ENCODE measurements around the gene BTG2.
"Not testable (repeated sequence)": the region's sequence is repeated elsewhere in the genome, so short reads cannot be mapped to it uniquely, and the experiment has no call there.

BTG2 gene

DNA sequence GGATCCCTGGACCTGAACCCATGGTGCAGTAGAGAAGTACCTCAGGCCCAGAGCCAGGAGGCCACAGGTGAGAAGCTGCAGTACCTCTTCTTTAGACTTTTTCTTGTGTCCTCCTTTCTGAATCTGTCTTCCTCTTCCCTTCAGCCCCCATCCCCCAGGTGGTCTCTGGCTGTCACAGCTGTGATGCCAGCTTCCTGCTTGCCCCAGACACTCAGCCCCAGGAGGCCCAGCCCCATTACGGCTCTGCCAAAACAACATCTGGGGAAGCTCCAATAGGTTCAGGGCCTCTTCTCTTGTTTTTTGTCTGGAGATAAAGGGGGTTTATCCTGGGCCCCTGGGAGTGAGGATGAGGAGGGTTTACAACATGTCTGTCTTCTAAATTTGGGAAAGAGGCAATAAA is 9.5 kb upstream of the BTG2 start:
- no peak for DNase-seq (ENCODE audit: low read depth)

DNA sequence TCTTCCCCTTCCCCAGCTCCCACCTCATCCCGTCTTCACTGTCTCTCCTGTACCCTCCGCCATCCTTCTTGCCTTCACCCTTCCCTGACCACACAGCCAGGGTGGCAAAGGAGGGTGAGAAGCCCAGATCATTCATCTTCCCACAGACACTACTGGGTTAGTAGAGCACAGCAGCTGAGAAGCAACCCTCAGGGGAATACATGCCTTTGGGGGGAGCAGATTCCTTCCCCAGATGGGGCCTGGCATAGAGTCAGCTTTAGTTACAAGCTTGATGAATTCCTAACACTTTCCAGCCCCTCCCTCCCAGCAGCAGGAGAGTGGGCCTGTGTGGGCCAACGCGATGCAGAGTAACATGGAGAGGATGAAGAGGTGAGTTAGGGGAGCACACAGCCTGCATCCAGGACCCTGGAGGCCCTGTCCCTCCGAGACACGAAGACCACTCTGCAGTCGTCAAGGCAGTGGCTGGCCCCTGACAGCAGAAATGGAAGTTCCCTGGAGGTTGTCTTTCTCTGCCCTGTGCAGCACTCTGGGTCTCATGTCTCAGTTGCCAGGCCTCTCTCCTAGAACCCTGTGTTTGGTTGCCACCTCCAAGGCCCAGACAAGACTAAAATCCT is 8.8 kb upstream of the BTG2 start:
- no peak for DNase-seq (ENCODE audit: low read depth)

DNA sequence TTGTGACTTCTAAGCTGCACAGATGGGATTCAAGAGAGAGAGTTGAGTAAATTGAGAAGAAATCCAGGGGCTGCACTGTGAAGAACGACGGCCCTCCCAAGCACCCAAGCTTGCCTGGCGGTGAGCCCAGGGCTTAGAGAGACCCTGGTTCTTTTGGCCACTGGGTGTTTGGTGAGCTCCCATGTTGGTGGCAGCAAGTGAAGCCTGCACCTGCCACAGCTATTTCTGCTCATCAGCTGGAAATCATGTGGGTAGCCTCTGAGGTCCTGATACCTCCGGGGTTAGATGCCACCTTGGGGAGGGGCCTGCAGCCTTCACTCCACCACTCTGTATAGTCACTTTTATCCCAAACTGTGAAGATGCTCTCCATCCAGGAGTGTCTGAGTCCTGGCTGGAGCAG is 6.2 kb upstream of the BTG2 start:
- no peak for DNase-seq (ENCODE audit: low read depth)

DNA sequence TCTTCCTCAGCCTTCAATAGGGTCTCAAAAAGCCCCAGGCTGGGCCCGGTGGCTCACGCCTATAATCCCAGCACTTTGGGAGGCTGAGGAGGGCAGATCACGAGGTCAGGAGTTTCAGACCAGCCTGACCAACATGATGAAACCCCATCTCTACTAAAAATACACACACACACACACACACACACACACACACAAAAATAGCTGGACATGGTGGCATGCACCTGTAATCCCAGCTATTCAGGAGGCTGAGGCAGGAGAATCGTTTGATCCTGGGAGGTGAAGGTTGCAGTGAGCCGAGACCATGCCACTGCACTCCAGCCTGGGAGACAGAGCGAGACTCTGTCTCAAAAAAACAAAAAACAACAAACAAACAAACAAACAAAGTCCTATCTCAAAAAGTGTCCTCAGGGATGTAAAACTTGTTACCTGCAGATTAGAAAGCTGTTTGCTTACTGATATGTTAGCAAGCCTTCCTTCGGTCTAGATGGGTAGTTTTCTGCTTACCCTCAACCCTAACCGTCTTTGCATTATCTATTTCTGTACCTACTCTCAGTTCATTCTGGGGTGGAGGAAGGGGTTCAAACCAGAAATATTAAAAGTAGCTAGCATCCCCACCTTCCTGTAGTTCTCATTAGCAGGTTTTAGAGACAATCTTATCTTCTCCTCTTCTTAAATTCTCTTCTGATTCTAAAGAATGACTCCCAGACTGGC is 5.4 kb upstream of the BTG2 start:
- DNase-seq (ENCODE audit: low read depth), result not testable (repeated sequence)

GRCh38 chr1:203300441-203301330 is 4.6 kb upstream of the BTG2 start:
- no peak for DNase-seq (ENCODE audit: low read depth)

DNA sequence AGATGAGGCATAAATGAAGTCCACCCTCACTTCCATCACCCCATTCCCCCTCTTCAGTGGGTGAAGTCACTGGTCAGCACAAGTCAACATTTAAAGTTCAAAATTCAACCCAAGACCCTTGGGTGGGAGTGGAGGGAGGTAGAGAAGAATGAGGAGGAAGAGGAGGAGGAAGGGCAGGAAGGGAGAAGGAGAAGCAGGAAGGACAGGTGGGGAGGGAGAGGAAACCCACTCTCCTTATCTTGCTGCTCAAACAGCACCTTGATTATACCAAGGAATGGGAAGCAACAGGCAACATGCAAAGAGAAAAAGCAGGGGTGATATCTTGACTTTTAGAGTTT is 4.0 kb upstream of the BTG2 start:
- no peak for DNase-seq (ENCODE audit: low read depth)

DNA sequence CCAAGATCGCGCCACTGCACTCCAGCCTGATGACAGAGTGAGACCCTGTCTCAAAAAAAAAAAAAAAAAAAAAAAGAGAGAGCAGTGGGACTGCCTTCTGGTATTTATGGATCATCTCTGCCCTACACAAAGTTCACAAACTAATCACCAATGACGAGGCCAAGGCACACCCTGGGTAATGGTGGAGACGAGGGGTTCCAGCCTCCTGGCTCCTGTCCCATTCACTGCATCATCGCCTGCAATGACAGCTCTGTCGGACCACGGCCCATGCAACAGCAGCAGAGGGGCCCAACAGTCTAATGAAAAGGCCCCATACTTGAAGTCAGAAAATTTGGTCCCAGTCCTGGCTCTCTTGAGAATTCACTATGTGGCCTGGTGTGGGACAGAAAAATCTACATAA is 2.9 kb upstream of the BTG2 start:
- DNase-seq (ENCODE audit: low read depth), result no peak

GRCh38 chr1:203302894-203303293 is 2.4 kb upstream of the BTG2 start:
- DNase-seq (ENCODE audit: low read depth), result no peak

- DNase-seq (ENCODE audit: low read depth), result no peak
These were observed 864 bp upstream of the BTG2 start for GRCh38 chr1:203304391-203304918.

GRCh38 chr1:203305809-203306088 is 430 bp downstream of the BTG2 start:
- no peak for DNase-seq (ENCODE audit: low read depth)

DNA sequence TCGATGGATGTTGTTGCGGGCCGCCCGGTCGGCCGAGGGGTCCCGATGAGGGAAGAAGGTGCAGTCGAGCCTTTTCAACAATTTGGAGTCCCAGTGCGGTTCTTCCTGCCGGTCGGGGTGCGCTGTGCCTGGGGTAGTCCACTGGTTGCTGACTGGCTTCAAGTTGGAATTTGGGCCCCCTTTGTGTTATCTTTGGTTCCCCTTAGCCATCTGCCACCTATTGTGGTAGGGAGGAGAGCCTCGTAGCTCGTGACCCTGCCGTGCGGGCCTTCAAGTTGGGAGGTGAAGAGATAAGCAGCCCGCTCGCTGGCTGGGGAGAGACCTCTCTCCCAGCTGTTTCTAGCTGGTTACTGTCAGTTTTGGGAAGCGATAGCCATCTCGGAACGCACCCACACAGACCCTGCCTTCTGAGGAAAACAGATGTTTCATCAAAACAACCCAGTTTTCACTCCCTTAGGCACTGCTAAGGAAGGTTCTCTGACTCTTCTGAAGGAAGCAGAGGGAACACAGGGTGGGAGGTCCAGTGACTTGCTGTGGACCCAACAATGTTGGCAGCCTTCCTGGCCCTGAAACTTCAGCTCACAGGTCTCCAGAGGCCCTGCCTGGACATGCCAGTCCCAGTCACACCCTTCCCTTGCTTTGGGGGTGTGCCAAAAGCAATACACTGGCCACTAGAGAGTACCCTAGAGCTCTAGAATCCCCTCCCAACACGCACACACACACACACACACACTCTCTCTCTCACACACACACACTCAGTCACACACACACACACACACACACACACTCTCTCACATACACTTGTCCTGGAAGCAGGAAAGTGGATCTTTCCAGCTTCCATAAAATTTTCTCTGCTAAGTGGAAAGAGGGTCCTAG is 1.0 kb downstream of the BTG2 start:
- DNase-seq (ENCODE audit: low read depth), result no peak

- DNase-seq (ENCODE audit: low read depth), result no peak
These were observed 1.7 kb downstream of the BTG2 start for GRCh38 chr1:203306965-203307541.

DNA sequence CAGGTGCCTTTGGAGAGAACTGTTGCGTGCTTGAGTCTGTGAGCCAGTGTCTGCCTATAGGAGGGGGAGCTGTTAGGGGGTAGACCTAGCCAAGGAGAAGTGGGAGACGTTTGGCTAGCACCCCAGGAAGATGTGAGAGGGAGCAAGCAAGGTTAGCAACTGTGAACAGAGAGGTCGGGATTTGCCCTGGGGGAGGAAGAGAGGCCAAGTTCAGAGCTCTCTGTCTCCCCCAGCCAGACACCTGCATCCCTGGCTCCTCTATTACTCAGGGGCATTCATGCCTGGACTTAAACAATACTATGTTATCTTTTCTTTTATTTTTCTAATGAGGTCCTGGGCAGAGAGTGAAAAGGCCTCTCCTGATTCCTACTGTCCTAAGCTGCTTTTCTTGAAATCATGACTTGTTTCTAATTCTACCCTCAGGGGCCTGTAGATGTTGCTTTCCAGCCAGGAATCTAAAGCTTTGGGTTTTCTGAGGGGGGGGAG is 2.4 kb downstream of the BTG2 start:
- DNase-seq (ENCODE audit: low read depth), result no peak

GRCh38 chr1:203308328-203308922 is 3.1 kb downstream of the BTG2 start:
- no peak for DNase-seq (ENCODE audit: low read depth)

DNA sequence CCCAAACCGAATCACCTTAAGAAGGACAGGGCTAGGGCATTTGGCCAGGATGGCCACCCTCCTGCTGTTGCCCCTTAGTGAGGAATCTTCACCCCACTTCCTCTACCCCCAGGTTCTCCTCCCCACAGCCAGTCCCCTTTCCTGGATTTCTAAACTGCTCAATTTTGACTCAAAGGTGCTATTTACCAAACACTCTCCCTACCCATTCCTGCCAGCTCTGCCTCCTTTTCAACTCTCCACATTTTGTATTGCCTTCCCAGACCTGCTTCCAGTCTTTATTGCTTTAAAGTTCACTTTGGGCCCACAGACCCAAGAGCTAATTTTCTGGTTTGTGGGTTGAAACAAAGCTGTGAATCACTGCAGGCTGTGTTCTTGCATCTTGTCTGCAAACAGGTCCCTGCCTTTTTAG is 3.6 kb downstream of the BTG2 start:
- no peak for DNase-seq (ENCODE audit: low read depth)

GRCh38 chr1:203311368-203312301 is 6.3 kb downstream of the BTG2 start:
- no peak for DNase-seq (ENCODE audit: low read depth)

GRCh38 chr1:203314025-203314759 is 8.9 kb downstream of the BTG2 start:
- DNase-seq (ENCODE audit: low read depth), result not testable (repeated sequence)

DNA sequence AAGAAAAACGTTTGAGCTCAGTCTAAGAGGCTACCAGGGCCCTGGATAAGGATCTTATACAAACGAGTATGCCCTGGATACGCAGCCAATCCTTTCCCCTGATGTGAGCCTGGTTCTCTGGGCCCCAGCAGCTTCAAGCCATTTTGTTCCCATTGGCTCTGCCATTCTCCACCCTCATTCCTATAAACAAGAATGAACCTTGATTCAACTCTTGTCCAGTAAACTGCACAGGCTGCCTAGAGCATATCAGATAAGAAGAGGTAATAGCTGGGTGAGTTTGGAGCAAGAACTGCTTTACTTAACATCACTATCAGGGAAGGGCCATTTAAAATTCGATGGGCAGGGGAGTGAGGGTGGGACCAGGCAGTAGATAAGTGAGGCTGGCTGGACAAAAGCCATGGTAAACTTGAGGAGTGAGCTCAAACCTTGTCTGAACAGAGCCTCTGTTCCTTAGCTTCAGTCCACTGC is 11.3 kb downstream of the BTG2 start:
- DNase-seq (ENCODE audit: low read depth), result no peak

Measured in non-pigmented ciliary epithelial cell (primary cell).